AG10803 (cell line): ENCODE results near the gene PRDM15.

Experiments used
- DNase-seq: peaks from one replicate; pipeline ENCODE4 v3.0.0; 2010; ENCODE audit warnings: low read depth
- H3K4me3 ChIP-seq: 2 replicates; pipeline ENCODE4 v1.5.1; 2011; ENCODE audit warnings: mild to moderate bottlenecking, low read length, control low read depth
- CTCF ChIP-seq: conservative IDR thresholded peaks from 2 replicates; pipeline ENCODE4 v1.5.1; 2011; ENCODE audit warnings: mild to moderate bottlenecking, low read length, control low read depth, inconsistent platforms

The PRDM15 gene

GRCh38 chr21:41845310-41846032, 33.7 kb downstream of the PRDM15 start:
- no peak for TF ChIP-seq CTCF

GRCh38 chr21:41843584-41843983, 35.6 kb downstream of the PRDM15 start:
- DNase-seq = no peak
- no peak for TF ChIP-seq CTCF
- no peak overlapping the region for H3K4me3 ChIP-seq

More at GRCh38 chr21:41845310-41846032, 33.7 kb downstream of the PRDM15 start:
- peak; percentile 11 for DNase-seq
- H3K4me3 ChIP-seq = no peak overlapping the region

GRCh38 chr21:41840880-41841279, 38.3 kb downstream of the PRDM15 start:
- no peak for TF ChIP-seq CTCF
- no peak overlapping the region for H3K4me3 ChIP-seq
- DNase-seq = no peak

GRCh38 chr21:41839387-41840000, 39.6 kb downstream of the PRDM15 start:
- DNase-seq = no peak
- no peak overlapping the region for H3K4me3 ChIP-seq
- TF ChIP-seq CTCF = no peak

GRCh38 chr21:41837756-41838297, 41.3 kb downstream of the PRDM15 start:
- TF ChIP-seq CTCF = no peak
- no peak overlapping the region for H3K4me3 ChIP-seq
- no peak for DNase-seq

GRCh38 chr21:41836166-41837015, 42.8 kb downstream of the PRDM15 start:
- TF ChIP-seq CTCF = no peak
- no peak overlapping the region for H3K4me3 ChIP-seq
- DNase-seq = no peak
